Endothelial cell (in vitro differentiated cells): ENCODE data around the gene STAT3. TPM values are rescaled to one million over a fixed set of nuclear protein-coding genes. Genes with fewer than 3 reads are reported as not detected.
"Not testable (repeated sequence)": the region's sequence is repeated elsewhere in the genome, so short reads cannot be mapped to it uniquely, and the experiment has no call there.

ENCODE experiments used
- DNase-seq: peaks from one replicate; pipeline ENCODE4 v3.0.0; 2021; ENCODE audit warnings: low spot score
- H3K27ac Mint-ChIP-seq: one replicate; pipeline ENCODE4 v1.8.0; 2021; ENCODE audit warnings: mixed read lengths, inconsistent platforms; ENCODE audit not compliant: unreplicated experiment
- H3K27me3 Mint-ChIP-seq: one replicate; pipeline ENCODE4 v1.8.0; 2021; ENCODE audit warnings: mild to moderate bottlenecking, moderate library complexity, mixed read lengths, inconsistent platforms; ENCODE audit not compliant: unreplicated experiment
- H3K36me3 Mint-ChIP-seq: one replicate; pipeline ENCODE4 v1.8.0; 2021; ENCODE audit warnings: mild to moderate bottlenecking, low read depth, mixed read lengths, inconsistent platforms; ENCODE audit not compliant: unreplicated experiment
- H3K4me1 Mint-ChIP-seq: one replicate; pipeline ENCODE4 v1.8.0; 2021; ENCODE audit warnings: mild to moderate bottlenecking, mixed read lengths, inconsistent platforms; ENCODE audit not compliant: unreplicated experiment
- H3K4me3 Mint-ChIP-seq: one replicate; pipeline ENCODE4 v1.8.0; 2021; ENCODE audit warnings: mild to moderate bottlenecking, mixed read lengths, inconsistent platforms; ENCODE audit not compliant: unreplicated experiment
- H3K9me3 Mint-ChIP-seq: one replicate; pipeline ENCODE4 v1.8.0; 2021; ENCODE audit warnings: mixed read lengths, inconsistent platforms; ENCODE audit not compliant: unreplicated experiment
- total RNA-seq: library from RNA; stranded (reverse); fragmentation: NEBNext Ultra II Directional; extraction: Animal tissue kit (Norgen Biotek cat#: 25700); gene quantifications from one replicate; pipeline ENCODE4 v1.2.1, GENCODE V29; 2021; ENCODE audit not compliant: unreplicated experiment
- TF ChIP-seq, protein P1 (sequence below): fragments of 200-600 bp; sonication (generic); IDR thresholded peaks from one replicate; pipeline ENCODE4 v1.5.0; 2021; ENCODE audit warnings: antibody characterized with exemption; ENCODE audit not compliant: unreplicated experiment

Gene STAT3
- total RNA-seq, 1 donor from 2014 or later, result 160 TPM

- Mint-ChIP-seq H3K4me1 (peaks cover 39% of the 10 kb centered on the region), H3K27ac (no peak overlapping the region), H3K36me3 (peaks cover 9% of the 10 kb centered on the region), H3K27me3 (peaks cover 4% of the 10 kb centered on the region), H3K4me3 (peak overlapping the region; percentile 70), H3K9me3 (no peaks in the 10 kb centered on the region)
- TF ChIP-seq, protein P1, sequence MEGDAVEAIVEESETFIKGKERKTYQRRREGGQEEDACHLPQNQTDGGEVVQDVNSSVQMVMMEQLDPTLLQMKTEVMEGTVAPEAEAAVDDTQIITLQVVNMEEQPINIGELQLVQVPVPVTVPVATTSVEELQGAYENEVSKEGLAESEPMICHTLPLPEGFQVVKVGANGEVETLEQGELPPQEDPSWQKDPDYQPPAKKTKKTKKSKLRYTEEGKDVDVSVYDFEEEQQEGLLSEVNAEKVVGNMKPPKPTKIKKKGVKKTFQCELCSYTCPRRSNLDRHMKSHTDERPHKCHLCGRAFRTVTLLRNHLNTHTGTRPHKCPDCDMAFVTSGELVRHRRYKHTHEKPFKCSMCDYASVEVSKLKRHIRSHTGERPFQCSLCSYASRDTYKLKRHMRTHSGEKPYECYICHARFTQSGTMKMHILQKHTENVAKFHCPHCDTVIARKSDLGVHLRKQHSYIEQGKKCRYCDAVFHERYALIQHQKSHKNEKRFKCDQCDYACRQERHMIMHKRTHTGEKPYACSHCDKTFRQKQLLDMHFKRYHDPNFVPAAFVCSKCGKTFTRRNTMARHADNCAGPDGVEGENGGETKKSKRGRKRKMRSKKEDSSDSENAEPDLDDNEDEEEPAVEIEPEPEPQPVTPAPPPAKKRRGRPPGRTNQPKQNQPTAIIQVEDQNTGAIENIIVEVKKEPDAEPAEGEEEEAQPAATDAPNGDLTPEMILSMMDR, result no peak
- DNase-seq, result no peak
Observed at GRCh38 chr17:42380935-42381334, 7.3 kb downstream of the STAT3 start.

DNA sequence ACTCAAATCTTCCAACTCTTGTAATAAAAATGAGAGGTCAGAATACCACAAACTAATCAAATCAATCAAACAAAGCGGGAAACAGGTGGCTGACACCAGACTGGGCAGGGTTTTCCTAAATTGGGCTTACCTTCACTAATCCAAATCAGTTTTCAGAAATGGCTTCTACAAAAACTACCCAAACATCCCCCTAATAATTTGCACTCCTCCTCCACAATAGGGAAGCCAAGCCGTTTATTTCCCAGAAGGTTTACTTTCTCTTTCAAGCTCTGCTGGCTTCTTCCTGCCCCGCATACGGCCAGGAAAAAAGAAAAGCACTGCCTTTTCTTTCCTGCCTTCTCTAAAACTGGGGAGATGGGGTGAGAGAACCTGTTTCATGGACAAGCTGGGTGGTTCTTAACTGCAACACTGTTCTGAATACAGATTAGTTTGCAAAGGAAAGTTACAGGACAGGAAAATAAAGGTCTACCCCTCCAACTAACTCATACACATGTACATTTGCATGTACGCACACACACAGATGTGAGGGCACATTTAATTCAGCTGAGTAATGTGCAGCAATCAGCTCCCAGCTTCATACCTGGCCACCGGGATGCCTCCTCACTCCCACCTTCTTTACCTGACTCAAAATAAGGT, 9.2 kb downstream of the STAT3 start:
- Mint-ChIP-seq H3K4me1 (peaks cover 35% of the 10 kb centered on the region), H3K27me3 (peaks cover 4% of the 10 kb centered on the region), H3K4me3 (peak overlapping the region; percentile 53), H3K27ac (peak overlapping the region; percentile 86), H3K36me3 (peaks cover 9% of the 10 kb centered on the region), H3K9me3 (no peaks in the 10 kb centered on the region)
- TF ChIP-seq, protein P1, result no peak
- DNase-seq, result no peak

DNA sequence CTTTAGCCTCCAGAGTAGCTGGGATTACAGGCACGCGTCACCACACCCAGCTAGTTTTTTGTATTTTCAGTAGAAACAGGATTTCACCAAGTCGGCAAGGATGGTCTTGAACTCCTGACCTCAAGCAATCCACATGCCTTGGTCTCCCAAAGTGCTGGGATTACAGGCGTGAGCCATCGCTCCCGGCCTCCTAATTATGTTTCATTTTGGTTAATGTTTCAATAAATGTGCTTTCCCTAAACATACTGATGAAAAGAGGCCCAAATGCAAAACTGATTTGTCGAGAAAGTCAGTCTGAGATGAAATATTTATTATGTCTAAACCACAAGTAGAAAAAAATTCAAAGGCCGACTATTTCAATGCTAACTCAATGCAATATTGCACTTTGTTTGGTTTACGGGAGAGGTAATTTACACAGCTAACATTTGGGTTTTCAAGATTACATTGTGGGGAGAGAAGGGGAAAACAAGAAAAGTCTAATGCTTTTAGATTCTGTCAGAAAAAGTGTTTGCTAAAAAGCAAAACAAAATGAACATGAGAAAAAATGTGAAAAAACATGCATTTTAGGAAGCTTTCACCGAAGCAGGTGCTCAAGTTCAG, 9.8 kb downstream of the STAT3 start:
- peak overlapping the region; percentile 86 for H3K27ac Mint-ChIP-seq
- peaks cover 35% of the 10 kb centered on the region for H3K4me1 Mint-ChIP-seq
- H3K27me3 Mint-ChIP-seq, result peaks cover 4% of the 10 kb centered on the region
- TF ChIP-seq, protein P1, result no peak
- no peak for DNase-seq
- no peak overlapping the region for H3K4me3 Mint-ChIP-seq
- H3K9me3 Mint-ChIP-seq, result no peaks in the 10 kb centered on the region
- H3K36me3 Mint-ChIP-seq, result peaks cover 9% of the 10 kb centered on the region

DNA sequence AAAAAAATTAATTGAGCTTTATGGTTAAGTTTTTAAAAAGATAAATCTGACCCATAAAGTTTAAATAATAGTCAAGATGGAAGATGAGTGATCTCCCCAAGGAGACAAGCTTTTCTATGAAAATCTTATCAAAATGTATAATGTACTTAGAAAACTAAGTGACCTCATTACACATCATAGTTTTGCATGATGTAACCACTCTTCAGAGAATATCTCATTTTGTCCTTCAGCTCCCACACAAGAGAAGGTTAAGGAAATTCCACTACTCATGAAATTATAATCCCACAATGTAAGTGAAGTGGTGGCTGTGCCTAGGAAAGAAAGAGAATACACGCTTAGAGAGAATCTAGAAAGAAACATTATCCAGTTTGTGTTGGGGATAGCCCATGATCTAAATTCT, 14.3 kb downstream of the STAT3 start:
- Mint-ChIP-seq H3K9me3 (no peaks in the 10 kb centered on the region), H3K27me3 (no peaks in the 10 kb centered on the region), H3K36me3 (peaks cover 12% of the 10 kb centered on the region), H3K4me3 (no peak overlapping the region), H3K27ac (no peak overlapping the region), H3K4me1 (peaks cover 10% of the 10 kb centered on the region)
- TF ChIP-seq, protein P1, result no peak
- DNase-seq, result no peak

DNA sequence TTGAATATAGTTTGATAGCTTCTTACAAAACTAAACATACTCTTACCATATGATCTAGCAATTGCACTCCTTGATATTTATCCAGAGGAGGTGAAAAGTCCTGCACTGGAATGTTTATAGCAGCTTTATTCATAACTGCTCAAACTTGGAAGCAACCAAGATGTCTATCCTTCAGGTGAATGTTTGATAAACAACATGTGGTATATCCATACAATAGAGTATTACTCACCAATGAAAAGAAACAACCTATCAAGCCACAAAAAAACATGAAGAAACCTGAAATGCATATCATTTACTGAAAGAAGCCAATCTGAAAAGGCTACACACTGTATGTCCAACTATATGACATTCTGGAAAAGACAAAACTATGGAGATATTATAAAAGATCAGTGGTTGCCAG, 16.1 kb downstream of the STAT3 start:
- Mint-ChIP-seq H3K27ac (no peak overlapping the region), H3K9me3 (no peaks in the 10 kb centered on the region), H3K4me3 (peak overlapping the region; percentile 73), H3K27me3 (no peaks in the 10 kb centered on the region), H3K36me3 (peaks cover 12% of the 10 kb centered on the region), H3K4me1 (peaks cover 5% of the 10 kb centered on the region)
- TF ChIP-seq, protein P1, result no peak
- DNase-seq, result no peak

GRCh38 chr17:42368797-42369561, 19.3 kb downstream of the STAT3 start:
- peaks cover 12% of the 10 kb centered on the region for H3K4me1 Mint-ChIP-seq
- DNase-seq, H3K27me3 Mint-ChIP-seq, H3K27ac Mint-ChIP-seq, H3K4me3 Mint-ChIP-seq, H3K9me3 Mint-ChIP-seq: not testable (repeated sequence)
- peaks cover 12% of the 10 kb centered on the region for H3K36me3 Mint-ChIP-seq

- peaks cover 12% of the 10 kb centered on the region for H3K4me1 Mint-ChIP-seq
- H3K27ac Mint-ChIP-seq, H3K4me3 Mint-ChIP-seq, DNase-seq, H3K9me3 Mint-ChIP-seq, H3K27me3 Mint-ChIP-seq: not testable (repeated sequence)
- H3K36me3 Mint-ChIP-seq, result peaks cover 12% of the 10 kb centered on the region
Observed at GRCh38 chr17:42368310-42368709, 19.9 kb downstream of the STAT3 start.
